Activated naive CD4-positive, alpha-beta T cell treated with anti-CD3 and anti-CD28 coated beads, Interleukin-2, amount 50 U/mL, for 16 hours (primary cell): Measurements from ENCODE around the gene TUBGCP6.
"Not testable (repeated sequence)": the region's sequence is repeated elsewhere in the genome, so short reads cannot be mapped to it uniquely, and the experiment has no call there.

ENCODE experiments used
- DNase-seq: peaks from one replicate; pipeline ENCODE4 v3.0.0-alpha.2; 2020

TUBGCP6 gene

DNA sequence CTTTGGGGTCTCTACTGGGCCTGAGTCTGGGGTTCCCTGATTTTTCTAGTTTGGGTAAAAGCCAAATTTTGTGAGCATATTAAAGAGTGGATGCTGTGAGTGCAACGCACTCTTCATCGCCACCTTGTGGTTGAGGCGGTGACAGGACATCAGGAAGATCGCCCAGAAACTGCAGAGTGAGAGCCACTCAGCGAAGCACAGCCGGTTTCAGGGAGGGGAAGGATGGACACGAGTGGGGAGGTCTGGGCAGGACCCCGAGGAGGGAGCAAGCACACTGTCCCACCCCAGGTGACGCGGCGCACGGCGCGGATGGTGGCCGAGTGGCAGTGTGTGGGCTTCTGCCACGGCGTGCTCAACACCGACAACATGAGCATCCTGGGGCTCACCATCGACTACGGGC lies 34.9 kb downstream of the TUBGCP6 start:
- DNase-seq, result peak; percentile 70

DNA sequence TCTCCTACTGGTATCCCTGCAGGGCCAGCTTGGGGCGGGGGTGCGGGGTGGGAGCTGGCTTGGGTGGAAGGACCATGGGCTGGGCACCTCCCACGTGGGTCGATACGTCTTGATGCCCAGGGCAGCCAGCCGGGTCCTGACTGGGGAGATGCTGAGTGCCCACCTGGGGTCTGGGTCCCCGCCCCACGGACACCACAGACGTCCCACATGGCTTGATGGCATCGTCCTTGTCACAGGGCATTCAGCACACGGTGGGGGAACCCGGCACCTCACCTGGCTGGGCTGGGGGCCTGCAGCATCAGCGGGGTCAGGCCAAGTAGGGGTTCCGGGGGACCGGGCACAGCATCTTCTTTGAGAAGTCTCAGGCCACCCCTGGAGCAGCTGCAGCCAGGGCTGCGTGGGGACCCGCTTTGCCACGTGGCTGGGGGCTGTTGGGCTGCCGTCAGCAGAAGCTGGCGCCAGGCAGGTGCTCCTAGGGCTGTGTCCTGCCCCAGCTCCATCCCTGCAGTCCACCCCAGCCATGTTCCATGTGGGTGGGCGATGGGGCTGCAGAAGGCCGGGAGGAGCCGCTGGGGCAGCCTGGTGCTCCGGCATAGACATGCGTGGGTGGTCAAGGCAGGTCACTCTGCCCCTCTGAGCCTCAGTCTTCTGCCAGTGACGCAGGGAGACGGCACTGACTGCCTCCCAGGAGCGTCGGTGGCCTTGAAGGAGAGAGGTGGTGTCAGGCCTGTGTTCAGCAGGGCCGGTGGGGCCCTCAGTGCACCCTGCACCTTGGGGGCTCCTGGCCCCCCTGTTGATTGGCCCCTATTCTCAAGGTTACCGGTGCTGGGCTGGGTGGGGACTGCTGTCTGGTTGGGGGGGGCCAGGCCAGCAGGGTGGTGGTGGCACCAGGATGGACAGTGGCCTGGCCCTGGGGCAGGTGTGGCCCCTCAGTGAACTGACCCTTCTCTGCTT lies 35.6 kb downstream of the TUBGCP6 start:
- no peak for DNase-seq

DNA sequence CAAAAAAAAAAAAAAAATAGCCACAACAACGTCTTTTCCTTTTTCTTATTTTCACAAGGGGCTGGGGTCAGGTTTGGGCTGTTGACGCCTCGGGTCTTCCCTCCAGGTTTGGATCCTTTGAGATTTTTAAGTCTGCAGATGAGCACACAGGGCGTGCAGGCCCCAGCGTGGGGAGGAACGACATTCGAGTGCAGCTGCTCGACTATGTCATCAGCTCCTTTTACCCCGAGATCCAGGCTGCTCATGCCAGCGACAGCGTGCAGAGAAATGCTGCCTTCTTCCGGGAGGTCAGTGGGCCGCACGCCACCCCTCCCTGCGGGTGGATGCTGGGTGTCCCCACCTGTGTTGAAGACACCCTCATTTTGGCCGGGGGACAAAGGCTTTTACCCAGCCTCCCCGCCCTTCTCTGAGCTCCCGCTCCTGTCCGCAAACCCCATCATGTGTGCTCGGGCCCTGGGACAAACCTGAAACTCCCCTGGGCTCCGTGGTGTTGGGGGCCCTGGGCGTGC lies 36.3 kb downstream of the TUBGCP6 start:
- no peak for DNase-seq

GRCh38 chr22:50207383-50208140 lies 37.3 kb downstream of the TUBGCP6 start:
- no peak for DNase-seq

DNA sequence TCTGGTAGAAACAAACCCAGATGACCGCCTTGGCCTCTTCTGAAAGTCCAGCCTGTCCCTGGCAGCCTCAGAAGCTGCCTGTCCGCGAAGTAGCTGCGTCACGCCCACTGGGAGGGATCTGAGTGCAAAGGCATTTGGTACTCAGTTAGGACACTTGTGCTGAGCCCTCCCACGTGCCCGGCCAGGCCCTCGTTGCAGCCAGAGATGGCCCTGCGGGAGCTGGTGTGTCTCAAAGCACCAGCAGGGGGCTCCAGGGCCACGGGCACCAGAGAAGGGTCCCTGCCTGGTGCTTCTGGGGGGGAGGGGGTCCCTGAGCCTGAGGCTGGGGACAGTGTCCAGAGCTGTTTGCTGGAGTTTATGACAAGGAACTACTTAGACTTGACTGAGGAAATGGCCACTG lies 38.2 kb downstream of the TUBGCP6 start:
- no peak for DNase-seq

DNA sequence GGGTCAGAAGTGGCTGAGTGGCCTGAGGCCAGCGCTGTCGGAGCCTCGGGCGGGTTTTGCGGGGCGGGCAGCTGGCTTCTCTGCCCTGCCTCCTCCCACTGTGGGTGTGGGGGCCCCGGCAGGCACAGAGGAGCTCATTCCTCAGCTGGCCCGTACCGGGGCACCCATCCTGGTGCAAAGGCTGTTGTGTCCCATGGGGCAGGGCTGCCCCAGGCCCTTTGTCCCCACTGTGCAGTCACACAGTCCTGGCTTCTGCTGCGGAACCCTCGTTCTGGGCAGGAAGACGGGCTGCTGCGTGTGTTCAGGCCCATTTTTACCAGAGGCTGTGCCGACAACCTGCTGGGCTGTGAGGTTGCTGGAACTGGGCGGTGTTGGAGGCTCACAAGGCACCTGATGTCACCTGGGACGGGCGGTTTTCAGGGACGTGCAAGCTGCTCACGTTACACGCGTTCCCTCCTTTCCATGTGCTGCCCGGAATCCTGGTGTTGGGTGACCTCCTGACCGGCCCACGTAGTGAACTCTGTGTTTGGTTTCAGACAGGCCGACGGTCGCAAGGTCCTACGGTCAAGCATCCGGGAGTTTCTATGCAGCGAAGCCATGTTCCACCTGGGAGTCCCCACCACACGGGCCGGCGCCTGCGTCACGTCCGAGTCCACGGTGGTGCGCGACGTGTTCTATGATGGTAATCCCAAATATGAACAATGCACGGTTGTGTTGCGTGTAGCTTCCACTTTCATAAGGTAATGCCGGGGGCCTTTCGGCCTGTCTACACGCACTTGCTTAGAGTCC lies 38.8 kb downstream of the TUBGCP6 start:
- DNase-seq, result no peak

DNA sequence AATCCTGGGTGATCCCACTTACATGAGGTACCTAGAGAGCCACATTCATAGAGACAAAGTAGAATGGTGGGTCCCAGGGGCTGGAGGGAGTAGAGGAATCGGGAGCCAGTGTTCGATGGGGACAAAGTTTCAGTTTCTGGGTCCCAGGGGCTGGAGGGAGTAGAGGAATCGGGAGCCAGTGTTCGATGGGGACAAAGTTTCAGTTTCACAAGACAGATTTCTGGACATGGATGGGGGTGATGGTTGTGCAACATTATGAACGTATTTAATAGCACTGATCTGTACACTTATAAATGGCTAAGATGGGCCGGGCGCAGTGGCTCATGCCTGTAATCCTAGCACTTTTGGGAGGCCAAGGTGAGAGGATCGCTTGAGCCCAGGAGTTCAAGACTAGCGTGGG lies 39.8 kb downstream of the TUBGCP6 start:
- DNase-seq, result not testable (repeated sequence)

GRCh38 chr22:50204571-50204970 lies 40.3 kb downstream of the TUBGCP6 start:
- DNase-seq, result no peak

DNA sequence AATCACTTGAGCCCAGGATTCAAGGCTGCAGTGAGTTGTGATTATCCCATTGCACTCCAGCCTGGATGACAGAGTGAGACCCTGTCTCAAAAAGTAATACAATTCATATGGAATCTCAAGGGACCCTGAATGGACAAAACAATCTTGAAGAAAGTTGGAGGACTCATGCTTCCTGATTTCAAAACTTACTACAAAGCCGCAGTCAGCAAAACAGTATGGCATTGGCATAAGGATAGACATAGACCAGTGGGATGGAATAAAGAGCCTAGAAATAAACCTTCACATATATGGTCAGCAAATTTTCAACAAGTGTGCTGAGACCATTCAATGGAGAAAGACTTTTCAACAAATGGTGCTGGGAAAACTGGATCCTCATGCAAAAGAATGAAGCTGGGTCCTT lies 41.5 kb downstream of the TUBGCP6 start:
- DNase-seq, result no peak

DNA sequence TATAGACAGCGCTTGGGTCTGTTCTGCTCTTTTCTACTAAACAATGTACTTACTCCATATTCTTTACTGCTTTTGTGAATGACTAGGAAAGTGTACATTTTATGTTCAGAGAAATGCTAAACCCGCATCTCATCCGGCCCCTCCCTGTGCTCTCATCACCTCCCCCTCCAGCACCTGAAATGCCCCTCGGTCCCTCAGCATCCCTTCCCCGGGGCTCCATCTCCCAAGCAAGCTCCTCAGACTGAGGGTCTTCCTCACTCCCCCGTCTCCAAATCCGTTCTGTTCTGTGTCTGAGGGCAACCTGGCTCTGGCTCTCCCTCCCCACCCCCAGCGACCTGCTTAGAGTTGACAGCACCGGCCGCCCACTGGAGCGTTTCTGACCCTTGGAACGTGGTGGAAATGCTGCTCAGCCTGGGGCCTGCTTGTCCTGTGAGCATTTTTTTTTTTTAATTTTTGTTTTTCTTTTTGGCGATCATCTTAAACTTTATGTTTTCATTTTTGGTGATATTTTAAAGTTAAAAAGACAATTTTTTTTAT lies 42.6 kb downstream of the TUBGCP6 start:
- no peak for DNase-seq

DNA sequence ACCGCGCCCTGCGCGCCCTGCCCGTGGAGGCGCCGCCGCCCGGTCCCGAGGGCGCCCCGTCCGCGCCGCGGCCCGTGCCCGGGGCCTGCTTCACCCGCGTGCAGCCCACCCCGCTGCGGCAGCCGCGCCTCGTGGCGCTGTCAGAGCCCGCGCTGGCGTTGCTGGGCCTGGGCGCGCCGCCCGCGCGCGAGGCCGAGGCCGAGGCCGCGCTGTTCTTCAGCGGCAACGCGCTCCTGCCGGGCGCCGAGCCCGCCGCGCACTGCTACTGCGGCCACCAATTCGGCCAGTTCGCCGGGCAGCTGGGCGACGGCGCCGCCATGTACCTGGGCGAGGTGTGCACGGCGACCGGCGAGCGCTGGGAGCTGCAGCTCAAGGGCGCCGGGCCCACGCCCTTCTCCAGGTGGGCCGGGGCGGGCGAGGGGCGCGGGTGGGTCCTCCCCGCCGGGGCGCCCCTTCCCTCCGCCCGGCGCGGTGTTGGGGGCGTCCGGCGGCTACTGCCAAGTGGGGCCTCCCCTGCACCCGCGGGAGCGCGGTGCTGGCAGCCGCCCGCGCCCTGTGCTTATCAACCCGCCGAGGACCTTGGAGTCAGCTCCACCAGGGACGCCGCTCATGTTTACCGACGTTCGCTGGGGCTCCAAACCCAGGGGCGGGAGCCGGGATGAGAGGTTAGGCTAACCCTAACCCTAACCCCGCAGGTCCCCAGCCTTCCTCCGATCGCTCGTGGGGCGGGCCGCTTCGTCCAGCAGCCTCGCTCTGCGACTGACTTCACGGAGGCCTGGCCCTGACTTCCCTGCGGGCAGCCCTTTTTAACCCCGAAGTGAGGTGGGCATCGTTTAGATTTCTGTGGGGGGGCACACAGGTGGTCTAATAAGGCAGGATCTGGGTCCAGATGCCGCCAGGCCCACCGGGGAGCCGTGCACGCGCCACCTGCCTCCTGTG lies 43.4 kb downstream of the TUBGCP6 start:
- no peak for DNase-seq

DNA sequence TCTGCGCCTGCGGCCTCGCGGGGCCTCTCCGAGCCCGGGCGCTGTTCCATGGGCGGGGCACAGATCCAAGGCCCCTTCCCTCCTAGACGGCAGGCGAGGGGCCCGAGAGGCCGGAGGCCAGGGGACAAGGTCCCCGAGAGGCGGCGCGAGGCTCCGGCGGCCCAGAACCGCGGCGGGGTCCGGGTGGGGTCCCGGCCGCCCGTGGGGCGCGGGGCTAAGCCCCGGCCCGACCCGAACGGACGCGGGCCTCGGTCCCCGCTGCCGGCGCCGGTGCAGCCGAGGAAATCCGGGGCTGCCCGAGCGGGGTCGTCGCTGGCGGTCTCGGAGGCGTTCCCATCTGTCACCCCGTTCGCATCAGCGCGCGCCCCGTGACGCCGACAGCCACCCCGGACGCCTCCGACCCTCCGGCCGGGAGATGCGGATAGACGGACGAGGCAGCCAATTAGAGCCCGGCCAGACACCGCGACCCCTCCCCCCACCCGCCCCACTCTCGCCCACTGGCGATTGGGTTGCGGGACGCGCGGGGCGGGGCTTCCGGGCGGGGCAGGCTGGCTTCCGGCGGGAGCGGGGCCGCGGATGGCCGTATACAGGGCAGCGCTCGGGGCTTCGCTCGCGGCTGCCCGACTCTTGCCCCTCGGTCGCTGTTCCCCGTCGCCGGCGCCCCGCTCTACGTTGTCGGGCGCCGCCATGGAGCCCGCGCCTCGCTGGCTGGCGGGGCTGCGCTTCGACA lies 44.2 kb downstream of the TUBGCP6 start, which contains the start of gene SELENOO:
Gene SELENOO (plus strand): TSS at position 551 of the 730 bp plus-strand sequence. CDS start 26 bp downstream, at position 577.
- peak; percentile 93 for DNase-seq

GRCh38 chr22:50199829-50200460 lies 44.9 kb downstream of the TUBGCP6 start:
- DNase-seq, result no peak

- no peak for DNase-seq
Measured at GRCh38 chr22:50199251-50199721, 45.5 kb downstream of the TUBGCP6 start.

DNA sequence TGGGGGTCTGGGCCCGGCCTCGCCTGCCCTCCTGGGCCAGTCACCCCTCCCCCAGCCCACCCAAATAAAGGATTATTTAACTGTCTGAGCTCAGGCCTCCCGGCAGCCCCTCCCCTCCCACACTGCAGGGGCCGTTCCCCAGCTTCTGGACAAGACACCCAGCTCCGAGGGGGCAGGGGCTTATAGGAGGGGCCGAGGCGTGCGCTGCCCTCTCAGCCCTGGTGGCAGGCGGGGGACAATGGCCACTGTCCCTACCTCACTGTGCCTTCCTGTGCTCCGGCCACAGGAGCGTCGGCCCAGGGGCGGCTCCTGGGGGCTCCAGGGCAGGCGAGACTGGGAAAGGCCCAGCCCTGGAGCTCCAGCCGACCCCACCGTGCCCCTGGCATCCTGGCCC lies 46.2 kb downstream of the TUBGCP6 start:
- DNase-seq, result no peak

- DNase-seq, result no peak
Measured at GRCh38 chr22:50197856-50198623, 46.8 kb downstream of the TUBGCP6 start.

DNA sequence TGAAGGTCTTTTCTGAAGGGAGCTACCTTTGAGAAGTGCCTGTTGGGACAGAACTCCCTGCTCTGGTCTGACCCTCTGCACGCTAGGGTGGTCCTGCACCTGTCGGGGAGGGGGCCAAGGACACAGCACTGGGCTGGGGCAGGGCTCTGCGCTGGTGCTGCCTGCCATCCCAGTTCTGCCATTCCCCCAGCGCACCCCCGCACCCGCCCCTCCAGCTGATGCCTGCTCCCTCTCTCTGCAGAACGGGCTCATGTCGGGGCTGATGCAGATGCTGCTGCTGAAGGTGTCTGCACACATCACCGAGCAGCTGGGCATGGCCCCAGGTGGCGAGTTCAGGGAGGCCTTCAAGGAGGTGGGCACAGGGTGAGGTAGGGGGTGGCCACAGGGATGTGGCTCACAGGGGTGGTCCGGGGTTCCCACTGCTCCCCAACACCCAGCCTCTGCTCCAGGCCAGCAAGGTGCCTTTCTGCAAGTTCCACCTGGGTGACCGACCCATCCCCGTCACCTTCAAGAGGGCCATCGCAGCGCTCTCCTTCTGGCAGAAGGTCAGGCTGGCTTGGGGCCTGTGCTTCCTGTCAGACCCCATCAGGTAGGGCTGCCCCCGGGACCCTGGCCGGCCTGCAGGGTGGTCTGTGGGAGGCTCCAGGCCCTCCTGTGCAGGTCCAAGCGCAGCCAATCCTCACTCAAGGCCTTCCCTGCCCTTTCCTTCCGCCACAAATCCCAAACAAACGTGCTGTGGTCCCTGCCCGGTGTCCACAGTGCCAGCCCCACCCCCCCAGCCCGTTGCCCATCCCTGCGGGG lies 47.6 kb downstream of the TUBGCP6 start:
- DNase-seq, result no peak

- DNase-seq, result no peak
Measured at GRCh38 chr22:50196256-50196655, 48.6 kb downstream of the TUBGCP6 start.
